Trophoblast cell (in vitro differentiated cells and primary cell): ENCODE measurements around the gene PTTG2.

Source experiments
- DNase-seq, 2 donors: peaks; one replicate each; pipeline ENCODE4 v3.0.0-alpha.2; 2016
- H2AFZ ChIP-seq: 2 replicates; pipeline ENCODE4 v1.6.1; 2013; ENCODE audit warnings: low read length, moderate library complexity, mild to moderate bottlenecking; ENCODE audit not compliant: insufficient read depth, poor library complexity
- H2AK5ac ChIP-seq: 2 replicates; pipeline ENCODE4 v1.6.1; 2013; ENCODE audit warnings: mild to moderate bottlenecking, low read length
- H2BK120ac ChIP-seq: 2 replicates; pipeline ENCODE4 v1.6.1; 2013; ENCODE audit warnings: low read length, mild to moderate bottlenecking, moderate library complexity; ENCODE audit not compliant: insufficient read depth, poor library complexity
- H2BK12ac ChIP-seq: 2 replicates; pipeline ENCODE4 v1.6.1; 2013; ENCODE audit warnings: mild to moderate bottlenecking, low read length, moderate library complexity
- H2BK5ac ChIP-seq: 2 replicates; pipeline ENCODE4 v1.6.1; 2013; ENCODE audit warnings: low read length, low read depth, moderate library complexity, mild to moderate bottlenecking; ENCODE audit not compliant: poor library complexity
- H3K14ac ChIP-seq: 2 replicates; pipeline ENCODE4 v1.6.1; 2013; ENCODE audit warnings: mild to moderate bottlenecking, low read length
- H3K18ac ChIP-seq: 2 replicates; pipeline ENCODE4 v1.6.1; 2013; ENCODE audit warnings: mild to moderate bottlenecking, low read length
- H3K23ac ChIP-seq: 2 replicates; pipeline ENCODE4 v1.6.1; 2013; ENCODE audit warnings: low read length
- H3K27ac ChIP-seq: 2 replicates; pipeline ENCODE4 v1.5.1; 2013; ENCODE audit warnings: low read depth, mild to moderate bottlenecking, inconsistent platforms, low read length, moderate library complexity
- H3K27me3 ChIP-seq: 2 replicates; pipeline ENCODE4 v1.6.1; 2013; ENCODE audit warnings: inconsistent platforms, mild to moderate bottlenecking, low read length, moderate library complexity; ENCODE audit not compliant: insufficient read depth
- H3K36me3 ChIP-seq, 2 experiments: 1 replicate in 1 of 2; 2 replicates in 1 of 2; pipeline ENCODE4 v1.6.1; 2013; ENCODE audit warnings: low read length in 2 of 2, mild to moderate bottlenecking in 2 of 2, moderate library complexity in 1 of 2; ENCODE audit not compliant: insufficient read depth in 2 of 2, control insufficient read depth in 1 of 2
- H3K4ac ChIP-seq: 2 replicates; pipeline ENCODE4 v1.6.1; 2013; ENCODE audit warnings: low read depth, mild to moderate bottlenecking, low read length, moderate library complexity
- H3K4me1 ChIP-seq, 2 experiments: 1 replicate in 1 of 2; 2 replicates in 1 of 2; pipeline ENCODE4 v1.6.1; 2013; ENCODE audit warnings: low read length in 2 of 2, mild to moderate bottlenecking in 2 of 2, moderate library complexity in 1 of 2; ENCODE audit not compliant: insufficient read depth in 2 of 2, control insufficient read depth in 1 of 2
- H3K4me2 ChIP-seq: 2 replicates; pipeline ENCODE4 v1.6.1; 2013; ENCODE audit warnings: inconsistent platforms, mild to moderate bottlenecking, low read length, moderate library complexity
- H3K4me3 ChIP-seq: 2 replicates; pipeline ENCODE4 v1.5.1; 2013; ENCODE audit warnings: mild to moderate bottlenecking, low read depth, low read length, inconsistent platforms
- H3K79me1 ChIP-seq: one replicate; pipeline ENCODE4 v1.6.1; 2013; ENCODE audit warnings: low read length
- H3K79me2 ChIP-seq: 2 replicates; pipeline ENCODE4 v1.6.1; 2013; ENCODE audit warnings: low read length, mild to moderate bottlenecking; ENCODE audit not compliant: control insufficient read depth, insufficient read depth, poor library complexity
- H3K9ac ChIP-seq: 2 replicates; pipeline ENCODE4 v1.6.1; 2013; ENCODE audit warnings: mild to moderate bottlenecking, low read length
- H3K9me3 ChIP-seq: 2 replicates; pipeline ENCODE4 v1.6.1; 2013; ENCODE audit warnings: low read depth, mild to moderate bottlenecking, control low read depth, inconsistent platforms, low read length; ENCODE audit not compliant: insufficient read depth
- H4K12ac ChIP-seq: 2 replicates; pipeline ENCODE4 v1.6.1; 2013; ENCODE audit warnings: low read depth, mild to moderate bottlenecking, low read length, moderate library complexity
- H4K8ac ChIP-seq: 2 replicates; pipeline ENCODE4 v1.6.1; 2013; ENCODE audit warnings: low read depth, mild to moderate bottlenecking, low read length, moderate library complexity
- H4K91ac ChIP-seq: one replicate; pipeline ENCODE4 v1.6.1; 2013; ENCODE audit warnings: low read depth, mild to moderate bottlenecking, low read length, moderate library complexity
- WGBS: extraction: QIAGEN DNeasy Blood & Tissue Kit; methylation state at CpG from one replicate; pipeline ENCODE4 v1.1.7; 2013; ENCODE audit warnings: missing lambda C conversion rate; ENCODE audit not compliant: insufficient read length, insufficient coverage; ENCODE audit errors: extremely low coverage; 5-methylcytosine and 5-hydroxymethylcytosine counted together

PTTG2 gene

DNA sequence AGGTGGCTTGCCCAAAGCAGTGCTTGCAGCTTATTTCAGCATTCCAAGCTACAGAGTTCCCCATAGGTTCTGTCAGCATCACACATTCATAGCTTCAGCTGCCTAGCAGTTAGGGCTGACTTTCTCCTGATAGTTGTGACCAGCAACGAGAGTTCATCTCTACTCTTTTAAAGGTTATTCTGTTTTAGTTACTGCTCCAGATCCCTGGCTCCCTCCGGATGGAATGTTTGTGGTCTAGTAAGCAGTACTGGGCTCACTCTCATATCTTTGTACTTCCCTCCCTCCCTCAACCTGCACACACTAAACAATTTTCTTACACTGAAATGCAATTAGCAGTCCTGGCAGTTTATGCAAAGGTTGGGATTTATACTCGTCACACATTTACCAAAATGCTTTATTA, 43.9 kb downstream of the PTTG2 start:
- H3K36me3 ChIP-seq, result no peaks in the 10 kb centered on the region
- H3K27me3 ChIP-seq, result no peaks in the 10 kb centered on the region
- no peak overlapping the region for H2AFZ ChIP-seq
- H3K79me2 ChIP-seq, result peaks cover 14% of the 10 kb centered on the region
- H3K79me1 ChIP-seq, result peaks cover 21% of the 10 kb centered on the region
- H3K4me3 ChIP-seq, result no peak overlapping the region
- WGBS, result no CpG with 5 or more reads among the region's 3 CpGs
- no peaks in the 10 kb centered on the region for H3K9me3 ChIP-seq
- no peak overlapping the region for H4K91ac ChIP-seq
- H4K12ac ChIP-seq, result no peak overlapping the region
- H3K9ac ChIP-seq, result no peak overlapping the region
- peak overlapping the region; percentile 99 for H3K27ac ChIP-seq
- peak overlapping the region; percentile 83 for H2BK5ac ChIP-seq
- no peak overlapping the region for H3K23ac ChIP-seq
- peak overlapping the region; percentile 7 for H3K4me2 ChIP-seq
- H2BK12ac ChIP-seq, result peak overlapping the region; percentile 51
- peak overlapping the region; percentile 85 for H2BK120ac ChIP-seq
- no peak overlapping the region for H3K4ac ChIP-seq
- peak overlapping the region; percentile 73 for H3K14ac ChIP-seq
- H3K4me1 ChIP-seq, result peaks cover 18 to 29% of the 10 kb centered on the region in 2 experiments
- no peak for DNase-seq
- no peak overlapping the region for H2AK5ac ChIP-seq
- H3K18ac ChIP-seq, result peak overlapping the region; percentile 75
- no peak overlapping the region for H4K8ac ChIP-seq

DNA sequence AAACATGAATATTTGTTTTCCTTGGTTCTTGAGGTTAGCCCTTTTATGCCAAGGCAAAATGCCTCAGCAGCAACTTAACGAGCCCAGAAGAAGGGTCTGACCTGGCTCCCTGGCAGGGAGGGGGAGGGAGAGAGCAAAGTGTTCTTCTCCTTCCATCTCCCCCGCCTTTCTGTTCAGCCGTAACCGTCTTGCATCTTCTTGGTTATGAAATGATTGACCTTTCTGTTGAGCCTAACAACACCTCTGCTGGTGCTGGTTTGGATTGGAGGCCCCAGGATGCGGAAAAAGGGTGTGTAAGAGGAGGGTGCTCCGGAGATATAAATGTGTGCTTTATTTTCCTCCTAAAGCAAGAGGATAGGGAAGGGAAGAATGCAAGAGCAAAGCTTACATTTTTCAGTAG, 44.7 kb downstream of the PTTG2 start:
- H2AK5ac ChIP-seq, result no peak overlapping the region
- no peak overlapping the region for H2AFZ ChIP-seq
- H3K79me1 ChIP-seq, result peaks cover 20% of the 10 kb centered on the region
- H4K12ac ChIP-seq, result no peak overlapping the region
- H3K4ac ChIP-seq, result peak overlapping the region; percentile 35
- no peak overlapping the region for H3K4me3 ChIP-seq
- no peak overlapping the region for H3K23ac ChIP-seq
- H3K36me3 ChIP-seq, result no peaks in the 10 kb centered on the region
- peak overlapping the region; percentile 13 for H2BK120ac ChIP-seq
- peaks cover 15 to 26% of the 10 kb centered on the region in 2 experiments for H3K4me1 ChIP-seq
- no CpG with 5 or more reads among the region's 6 CpGs for WGBS
- H3K9me3 ChIP-seq, result no peaks in the 10 kb centered on the region
- no peak overlapping the region for H3K4me2 ChIP-seq
- DNase-seq, result no peak
- H3K27ac ChIP-seq, result peak overlapping the region; percentile 33
- peak overlapping the region; percentile 10 for H3K18ac ChIP-seq
- H3K14ac ChIP-seq, result peak overlapping the region; percentile 6
- peaks cover 14% of the 10 kb centered on the region for H3K79me2 ChIP-seq
- H4K91ac ChIP-seq, result peak overlapping the region; percentile 88
- peak overlapping the region; percentile 49 for H2BK5ac ChIP-seq
- H2BK12ac ChIP-seq, result peak overlapping the region; percentile 6
- no peaks in the 10 kb centered on the region for H3K27me3 ChIP-seq
- H4K8ac ChIP-seq, result no peak overlapping the region
- no peak overlapping the region for H3K9ac ChIP-seq

DNA sequence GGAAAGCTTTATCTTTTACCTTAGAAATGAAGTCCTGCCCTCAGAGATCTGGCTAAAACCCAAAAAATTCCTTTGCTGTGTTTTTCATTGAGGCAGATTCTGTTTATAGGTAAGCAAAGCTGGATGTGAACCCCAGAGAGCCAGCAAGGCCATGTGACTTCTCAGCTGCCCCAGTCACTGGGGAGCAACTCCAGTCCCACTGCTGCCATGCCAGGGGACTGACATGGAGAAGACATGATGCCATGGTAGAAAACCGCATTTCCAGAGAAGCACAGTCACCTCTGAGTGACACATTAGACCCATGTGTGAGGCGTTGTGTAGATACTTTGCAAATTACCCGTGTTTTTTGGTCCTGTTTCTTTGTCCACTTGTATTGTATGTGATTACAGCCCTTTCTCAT, 45.4 kb downstream of the PTTG2 start:
- Histone ChIP-seq H2BK12ac (no peak overlapping the region), H3K27ac (peak overlapping the region; percentile 33), H3K27me3 (no peaks in the 10 kb centered on the region), H2AFZ (no peak overlapping the region), H3K4ac (peak overlapping the region; percentile 63), H3K4me3 (peak overlapping the region; percentile 47), H3K79me2 (peaks cover 15% of the 10 kb centered on the region), H3K18ac (peak overlapping the region; percentile 69), H4K91ac (no peak overlapping the region), H2AK5ac (peak overlapping the region; percentile 52), H4K12ac (no peak overlapping the region), H3K9ac (no peak overlapping the region), H3K36me3 (no peaks in the 10 kb centered on the region), H2BK5ac (no peak overlapping the region), H4K8ac (no peak overlapping the region), H3K9me3 (no peaks in the 10 kb centered on the region), H3K4me1 (peaks cover 17 to 29% of the 10 kb centered on the region in 2 experiments), H3K79me1 (peaks cover 18% of the 10 kb centered on the region), H3K23ac (no peak overlapping the region), H2BK120ac (peak overlapping the region; percentile 8), H3K4me2 (no peak overlapping the region), H3K14ac (peak overlapping the region; percentile 29)
- WGBS, result no CpG with 5 or more reads among the region's 3 CpGs
- DNase-seq, result no peak

DNA sequence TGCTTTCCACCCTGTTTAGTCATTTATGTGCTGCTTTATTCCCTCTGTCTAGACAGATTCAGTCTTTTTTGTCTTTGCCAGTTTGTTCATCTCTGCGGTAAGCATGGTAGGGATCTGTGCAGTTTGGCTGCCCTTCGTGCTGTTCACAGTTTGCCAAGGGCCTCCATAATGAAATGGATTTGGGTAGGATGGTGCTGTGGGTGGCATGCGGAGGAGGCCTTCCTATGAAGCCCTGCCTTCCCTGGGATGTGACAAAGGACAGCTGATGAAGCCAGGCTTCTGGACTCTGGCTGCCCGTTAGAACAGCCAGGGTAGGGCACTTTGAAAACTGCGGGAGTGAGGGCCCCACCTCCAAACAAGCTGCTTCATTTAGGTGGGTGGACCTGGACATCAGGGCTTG, 47.4 kb downstream of the PTTG2 start:
- Histone ChIP-seq H2BK5ac (no peak overlapping the region), H3K4ac (peak overlapping the region; percentile 43), H4K8ac (no peak overlapping the region), H4K12ac (peak overlapping the region; percentile 27), H3K4me3 (no peak overlapping the region), H3K79me2 (peaks cover 16% of the 10 kb centered on the region), H3K18ac (peak overlapping the region; percentile 61), H3K9me3 (no peaks in the 10 kb centered on the region), H3K9ac (no peak overlapping the region), H2AK5ac (peak overlapping the region; percentile 84), H3K4me2 (no peak overlapping the region), H2BK12ac (peak overlapping the region; percentile 73), H3K36me3 (no peaks in the 10 kb centered on the region), H3K79me1 (peaks cover 14% of the 10 kb centered on the region), H2AFZ (no peak overlapping the region), H3K14ac (peak overlapping the region; percentile 4), H3K27ac (no peak overlapping the region), H3K23ac (peak overlapping the region; percentile 17), H4K91ac (no peak overlapping the region), H3K27me3 (no peaks in the 10 kb centered on the region), H2BK120ac (no peak overlapping the region), H3K4me1 (peaks cover 15 to 27% of the 10 kb centered on the region in 2 experiments)
- no peak for DNase-seq
- no CpG with 5 or more reads among the region's 5 CpGs for WGBS
